Motor neuron (in vitro differentiated cells): ENCODE results near the gene CCDC85C. TPM values are rescaled to one million over a fixed set of nuclear protein-coding genes. Genes with fewer than 3 reads are reported as not detected.

ENCODE experiments used
- ATAC-seq, 8 experiments: fragments of 200-7000 bp; cut with Tn5 transposase; replicated peaks in 6 of 8; 2 replicates each; pipeline ENCODE4 v1.8.0; 2021; ENCODE audit warnings: mild to moderate bottlenecking in 8 of 8, moderate library complexity in 8 of 8
- H3K27ac ChIP-seq, 2 donors: fragments of 250-450 bp; sonication (Bioruptor Pico); 2 replicates each; pipeline ENCODE4 v1.9.0; 2021; ENCODE audit warnings: antibody characterized with exemption in 2 of 2, mild to moderate bottlenecking in 2 of 2, moderate library complexity in 1 of 2
- H3K4me1 ChIP-seq, 2 donors: fragments of 250-450 bp; sonication (Bioruptor Pico); replicated peaks in 1 of 2; 2 replicates each; pipeline ENCODE4 v1.6.1; 2021; ENCODE audit warnings: antibody characterized with exemption in 2 of 2, mild to moderate bottlenecking in 2 of 2, moderate library complexity in 1 of 2
- H3K4me3 ChIP-seq, 5 donors: fragments of 250-450 bp; sonication (Bioruptor Pico); 2 replicates each; pipeline ENCODE4 v1.9.0; 2021; ENCODE audit warnings: antibody characterized with exemption in 5 of 5, mild to moderate bottlenecking in 5 of 5, moderate library complexity in 4 of 5
- WGBS, 10 experiments: fragments of 450-650 bp; shearing (Covaris generic); methylation state at CpG; one replicate each; pipeline ENCODE4 v1.0.0; 2022; 5-methylcytosine and 5-hydroxymethylcytosine counted together
- in situ Hi-C, 9 experiments: fragments of 400-800 bp; cut with MboI; loops; one replicate each; pipeline ENCODE4 v1.15.0; 2021; ENCODE audit warnings: low sequenced_read_pairs in 9 of 9, low pct_unique_long_range_greater_than_20kb in 2 of 9; ENCODE audit not compliant: unreplicated experiment in 9 of 9
- total RNA-seq, 8 experiments: library from RNA; unstranded; fragments of 300-600 nt; gene quantifications; 2 replicates each; pipeline versions ENCODE4 v1.2.3 to v1.2.4, GENCODE V29; 2022

CCDC85C gene
- total RNA-seq, 8 experiments from 2014 or later, result 2.0 to 62.2 (median 18.8) TPM

GRCh38 chr14:99579120-99579836, 24.7 kb downstream of the CCDC85C start:
- Histone ChIP-seq H3K4me1 (peaks cover 67 to 70% of the 10 kb centered on the region in 2 donors), H3K4me3 (no peak overlapping the region), H3K27ac (peak overlapping the region; percentile 39 to 50)
- in situ Hi-C loops, result no loop called here
- 77% methylated on average over 3 of the region's 11 CpGs; no CpG with 5 or more reads in 9 of the 10 experiments for WGBS, 10 experiments
- no peak for ATAC-seq

GRCh38 chr14:99578541-99579101, 25.4 kb downstream of the CCDC85C start:
- peak overlapping the region; percentile 39 to 50 for H3K27ac ChIP-seq
- ATAC-seq, result peak in 5 of 8 experiments; percentile 5 to 38 (median 36)
- in situ Hi-C loops, result no loop called here
- H3K4me1 ChIP-seq, result peaks cover 74 to 76% of the 10 kb centered on the region in 2 donors
- no peak overlapping the region for H3K4me3 ChIP-seq
- WGBS, 10 experiments, result 44 to 72% (median 55%) methylated on average over 2 to 8 of the region's 12 CpGs; no CpG with 5 or more reads in 5 of the 10 experiments

DNA sequence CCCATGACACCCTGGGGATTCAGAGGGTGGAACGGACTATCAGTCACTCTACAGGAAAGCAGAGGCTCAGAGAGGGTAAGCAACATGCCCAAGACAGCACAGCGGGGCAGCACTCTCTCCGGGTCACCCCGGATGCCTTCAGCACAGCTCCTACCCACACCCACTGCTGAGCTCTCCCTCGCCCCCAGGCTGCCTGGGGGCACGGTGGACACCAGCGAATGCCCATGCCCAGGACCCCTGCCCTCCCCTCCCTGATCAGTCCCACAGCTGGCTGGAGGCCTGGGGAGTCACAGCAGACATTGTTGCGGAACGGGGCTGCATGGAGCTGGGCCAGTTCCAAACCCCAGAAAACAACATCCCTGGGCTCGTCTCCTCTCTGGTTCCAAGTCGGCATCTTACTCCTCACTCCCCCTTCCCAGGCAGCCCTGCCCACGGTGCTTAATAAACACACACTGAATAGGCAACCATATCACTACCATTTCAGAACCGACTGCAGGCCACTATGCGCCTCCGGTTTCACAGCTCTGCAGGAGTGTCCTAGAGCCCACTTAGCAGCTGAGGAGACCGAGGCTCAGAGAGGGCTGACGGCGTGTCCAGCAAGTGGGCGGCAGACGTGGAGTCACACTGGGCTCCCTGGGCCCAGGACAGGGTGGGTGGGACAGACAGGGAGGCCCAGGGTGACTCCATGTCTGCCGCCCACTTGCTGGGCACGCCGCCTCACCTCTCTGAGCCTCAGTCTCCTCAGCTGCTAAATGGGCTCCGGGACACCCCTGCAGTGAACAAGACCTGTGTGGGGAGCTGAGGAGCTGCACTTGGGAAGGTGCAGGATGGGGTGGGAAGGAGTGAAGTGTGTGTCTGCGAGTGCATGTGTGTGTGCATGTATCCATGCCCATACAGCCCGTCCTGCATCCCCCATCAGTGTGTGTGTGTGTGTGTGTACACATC, 27.0 kb downstream of the CCDC85C start:
- Histone ChIP-seq H3K4me1 (peaks cover 85 to 88% of the 10 kb centered on the region in 2 donors), H3K4me3 (no peak overlapping the region), H3K27ac (peak overlapping the region in 1 of 2 donors; percentile 62)
- in situ Hi-C loops, result no loop called here
- ATAC-seq, result no peak
- WGBS, 10 experiments, result 20 to 100% (median 91%) methylated on average over 1 to 8 of the region's 26 CpGs; no CpG with 5 or more reads in 5 of the 10 experiments

DNA sequence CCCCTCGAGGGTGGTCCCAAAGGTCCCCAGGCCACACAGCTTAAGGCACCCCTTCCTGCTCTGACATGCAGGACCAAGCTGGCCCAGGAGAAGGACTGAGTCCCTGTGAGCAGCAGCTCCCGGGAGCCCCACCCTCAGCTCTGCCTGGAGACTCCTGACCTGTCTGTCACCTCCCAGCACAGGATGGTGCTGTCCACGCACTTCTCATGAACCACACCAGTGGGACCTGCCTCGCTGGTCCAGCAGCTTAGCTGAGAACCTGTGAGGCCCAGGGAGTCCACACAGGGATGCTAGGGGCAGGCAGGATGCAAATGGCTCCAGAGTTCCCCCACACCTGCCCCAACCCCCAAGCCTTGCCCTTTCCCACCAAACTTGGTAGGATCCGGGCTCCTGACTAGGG, 27.7 kb downstream of the CCDC85C start:
- peak in 4 of 8 experiments; percentile 12 to 51 (median 30) for ATAC-seq
- in situ Hi-C loops, result no loop called here
- H3K27ac ChIP-seq, result peak overlapping the region; percentile 62 to 87
- no peak overlapping the region for H3K4me3 ChIP-seq
- peaks cover 85 to 88% of the 10 kb centered on the region in 2 donors for H3K4me1 ChIP-seq
- 40 to 89% methylated on average over 1 to 3 of the region's 5 CpGs; no CpG with 5 or more reads in 8 of the 10 experiments for WGBS, 10 experiments

GRCh38 chr14:99575043-99576023, 28.7 kb downstream of the CCDC85C start:
- peak in 6 of 8 experiments; percentile 2 to 29 (median 8) for ATAC-seq
- in situ Hi-C loops, result no loop called here
- H3K27ac ChIP-seq, result peak overlapping the region; percentile 62 to 87
- WGBS, 10 experiments, result 20 to 92% (median 70%) methylated on average over 1 to 9 of the region's 22 CpGs; no CpG with 5 or more reads in 3 of the 10 experiments
- H3K4me1 ChIP-seq, result peaks cover 85 to 88% of the 10 kb centered on the region in 2 donors
- no peak overlapping the region for H3K4me3 ChIP-seq

- WGBS, 10 experiments, result 60 to 100% (median 80%) methylated on average over 1 to 3 of the region's 11 CpGs; no CpG with 5 or more reads in 7 of the 10 experiments
- H3K4me3 ChIP-seq, result no peak overlapping the region
- peak overlapping the region; percentile 62 to 87 for H3K27ac ChIP-seq
- in situ Hi-C loops, result no loop called here
- H3K4me1 ChIP-seq, result peaks cover 85 to 89% of the 10 kb centered on the region in 2 donors
- ATAC-seq, result peak; percentile 1 to 65 (median 28)
Observed at GRCh38 chr14:99574099-99574880, 29.7 kb downstream of the CCDC85C start.

- 40 to 90% (median 68%) methylated on average over 1 to 4 of the region's 15 CpGs; no CpG with 5 or more reads in 6 of the 10 experiments for WGBS, 10 experiments
- Histone ChIP-seq H3K4me1 (peaks cover 85 to 89% of the 10 kb centered on the region in 2 donors), H3K27ac (peak overlapping the region; percentile 62 to 87), H3K4me3 (no peak overlapping the region)
- peak in 1 of 8 experiments; percentile 9 for ATAC-seq
- in situ Hi-C loops, result no loop called here
Observed at GRCh38 chr14:99573436-99574098, 30.4 kb downstream of the CCDC85C start.

DNA sequence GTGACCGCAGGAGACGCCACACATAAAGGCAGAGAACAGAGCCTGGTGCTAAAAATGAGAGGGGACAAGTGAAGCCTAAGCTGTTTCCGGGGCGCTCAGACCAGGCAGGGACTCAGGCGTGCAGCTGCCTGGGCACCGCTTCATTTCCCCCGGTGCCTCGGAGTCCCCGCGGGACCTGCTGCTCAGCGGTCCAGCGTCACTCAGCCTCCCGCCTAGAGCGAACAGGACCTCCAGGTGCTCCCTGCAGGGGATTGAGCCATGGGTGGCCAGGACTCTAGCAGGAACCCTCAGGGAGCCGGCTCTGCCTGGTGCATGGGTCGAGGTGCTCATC, 31.0 kb downstream of the CCDC85C start:
- in situ Hi-C loops, result no loop called here
- no peak for ATAC-seq
- WGBS, 10 experiments, result 67 to 100% (median 70%) methylated on average over 1 to 5 of the region's 16 CpGs; no CpG with 5 or more reads in 7 of the 10 experiments
- no peak overlapping the region for H3K4me3 ChIP-seq
- H3K4me1 ChIP-seq, result peaks cover 87 to 91% of the 10 kb centered on the region in 2 donors
- peak overlapping the region; percentile 87 to 91 for H3K27ac ChIP-seq

DNA sequence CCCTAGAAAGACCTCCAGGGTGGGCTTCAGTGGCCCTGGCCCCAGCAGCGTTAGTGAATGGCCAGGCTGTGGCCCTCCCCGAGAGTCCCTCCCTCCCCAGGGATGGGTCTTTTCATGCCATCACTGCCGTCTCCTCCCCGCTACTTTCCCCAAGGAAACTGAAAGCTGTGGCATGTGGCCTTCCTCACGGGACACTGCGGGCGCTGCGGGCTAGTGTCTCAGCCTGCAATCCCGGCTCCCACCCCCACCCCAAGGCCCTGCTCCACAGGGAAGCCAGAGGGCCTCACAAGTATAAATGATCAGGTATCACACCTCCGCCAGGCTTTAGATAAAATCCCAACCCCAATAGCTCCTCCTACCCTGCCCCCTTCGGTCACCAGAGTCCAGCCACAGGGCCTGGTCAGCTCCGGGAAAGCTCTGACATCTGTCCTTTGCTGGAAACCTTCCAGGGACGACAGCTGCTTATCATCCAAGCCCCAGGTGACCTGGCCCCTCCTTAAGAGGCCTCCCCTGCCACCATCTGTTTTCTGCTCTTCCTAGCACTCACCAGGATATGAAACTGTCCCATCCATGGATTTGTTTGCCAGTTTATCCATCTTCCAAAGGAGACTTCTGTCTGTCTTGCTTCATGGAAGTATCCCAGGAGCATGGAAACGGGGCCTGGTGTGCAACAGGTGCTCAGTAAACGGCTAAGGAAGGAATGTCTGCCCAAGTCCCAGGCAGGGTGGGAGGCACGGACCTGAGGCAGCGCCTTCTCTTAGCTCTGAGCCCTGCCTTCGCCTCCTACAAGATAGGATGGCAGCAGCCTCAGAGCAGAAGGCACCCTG, 31.6 kb downstream of the CCDC85C start:
- ATAC-seq, result peak in 6 of 8 experiments; percentile 7 to 17 (median 10)
- Histone ChIP-seq H3K27ac (peak overlapping the region; percentile 87 to 91), H3K4me1 (peaks cover 93 to 97% of the 10 kb centered on the region in 2 donors), H3K4me3 (no peak overlapping the region)
- in situ Hi-C loops, result no loop called here
- WGBS, 10 experiments, result 0 to 100% (median 60%) methylated on average over 1 to 5 of the region's 18 CpGs; no CpG with 5 or more reads in 1 of the 10 experiments

DNA sequence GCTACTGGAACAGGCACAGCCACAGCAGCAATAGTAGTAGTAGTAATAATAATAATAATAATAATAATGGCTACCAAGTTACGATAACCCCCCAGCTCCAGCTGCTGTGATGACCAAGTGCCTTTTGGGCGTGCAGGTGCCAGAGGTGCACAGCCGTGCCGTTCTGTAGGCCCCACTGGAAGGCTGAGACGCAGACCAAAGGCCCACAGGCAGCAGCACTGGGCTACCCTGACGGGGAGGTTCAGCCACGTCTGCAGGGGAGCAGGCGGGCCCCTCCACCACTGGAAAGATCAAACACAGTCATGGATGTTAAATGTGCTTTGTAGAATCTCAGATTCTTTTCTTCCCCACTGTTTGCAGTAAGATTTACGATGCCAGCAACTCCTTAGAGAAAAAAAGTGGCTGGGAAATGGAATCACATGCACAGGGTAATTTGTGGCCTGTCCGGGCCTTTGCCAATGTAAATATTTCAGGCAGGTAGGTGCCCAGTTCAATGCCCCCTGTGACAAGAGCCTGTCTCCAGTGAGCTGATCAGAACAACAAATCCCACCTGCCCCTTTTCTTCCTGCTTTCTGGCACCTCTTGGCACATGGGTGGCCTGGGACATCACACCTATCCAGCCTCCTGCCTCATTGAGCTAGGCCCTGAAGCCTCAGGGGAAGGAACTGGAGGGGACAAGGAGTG, 32.6 kb downstream of the CCDC85C start:
- Histone ChIP-seq H3K4me3 (no peak overlapping the region), H3K4me1 (peaks cover 97 to 100% of the 10 kb centered on the region in 2 donors), H3K27ac (peak overlapping the region; percentile 87 to 91)
- 0 to 83% (median 20%) methylated on average over 1 to 6 of the region's 10 CpGs; no CpG with 5 or more reads in 5 of the 10 experiments for WGBS, 10 experiments
- peak in 5 of 8 experiments; percentile 51 to 63 (median 55) for ATAC-seq
- in situ Hi-C loops, result no loop called here
